GM08714 (cell line): ENCODE results near the gene TCF4.
A peak's percentile ranks its signal among the peaks of the same experiment; 100 is the strongest.

ENCODE experiments used
- H3K4me3 ChIP-seq: fragments of 200-500 bp; sonication (Bioruptor generic); 2 replicates; pipeline ENCODE4 v1.5.1; 2014; ENCODE audit warnings: mild to moderate bottlenecking, low read length, inconsistent platforms
- ZNF274 ChIP-seq: IDR thresholded peaks from 2 replicates; pipeline ENCODE4 v1.6.1; 2012; ENCODE audit warnings: mild to moderate bottlenecking, low read depth, low read length

TCF4 gene

DNA sequence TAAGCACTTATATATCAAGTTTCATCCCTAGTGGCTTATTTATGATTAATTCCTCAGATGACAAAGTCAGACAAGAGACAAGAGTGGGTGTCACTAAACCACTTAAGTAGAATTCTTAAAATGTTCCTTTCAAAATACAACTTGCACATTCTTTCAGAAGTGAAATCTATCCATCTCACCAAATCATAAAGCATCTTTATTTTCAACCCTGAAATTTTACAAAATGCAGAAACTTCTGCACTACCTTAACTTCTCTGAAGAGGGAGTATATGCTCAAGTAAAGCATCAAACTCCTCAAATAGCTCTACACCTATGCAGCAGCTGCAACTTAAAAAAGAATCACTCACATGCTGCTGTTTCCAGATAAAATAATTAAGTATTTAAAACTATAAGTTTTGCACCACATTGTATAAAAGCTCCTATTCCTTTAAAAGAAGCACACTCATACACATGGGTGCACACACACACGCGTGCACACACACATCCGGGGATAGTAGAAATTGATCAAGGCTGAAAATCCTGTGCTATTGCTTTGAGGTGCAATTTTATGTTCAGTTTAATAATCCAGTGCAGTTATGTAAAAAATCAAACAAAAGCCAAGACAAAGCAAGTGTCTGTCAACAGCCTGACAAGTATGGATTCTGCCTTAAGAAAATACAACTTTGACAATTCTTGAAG is 244.5 kb downstream of the TCF4 start:
- no peak for TF ChIP-seq ZNF274
- no peak overlapping the region for H3K4me3 ChIP-seq

DNA sequence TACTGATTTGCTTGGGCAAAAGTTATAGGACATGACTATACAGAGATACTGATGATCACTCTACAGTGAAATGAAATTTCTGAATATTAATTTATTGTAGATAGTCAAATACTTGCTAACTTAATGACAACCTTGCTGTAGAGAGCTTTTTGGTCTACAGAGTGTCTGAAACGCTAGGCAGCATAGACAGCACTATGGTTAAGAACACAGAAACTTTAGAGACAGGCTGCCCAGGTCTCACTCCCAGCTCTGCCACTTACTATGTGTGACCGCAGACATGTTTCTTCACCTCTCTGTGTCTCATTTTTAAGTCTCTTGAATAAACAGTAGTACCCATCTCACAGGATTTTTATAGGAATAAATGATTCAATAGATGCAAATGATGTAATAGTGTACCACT is 247.0 kb downstream of the TCF4 start:
- H3K4me3 ChIP-seq = no peak overlapping the region
- TF ChIP-seq ZNF274 = no peak

DNA sequence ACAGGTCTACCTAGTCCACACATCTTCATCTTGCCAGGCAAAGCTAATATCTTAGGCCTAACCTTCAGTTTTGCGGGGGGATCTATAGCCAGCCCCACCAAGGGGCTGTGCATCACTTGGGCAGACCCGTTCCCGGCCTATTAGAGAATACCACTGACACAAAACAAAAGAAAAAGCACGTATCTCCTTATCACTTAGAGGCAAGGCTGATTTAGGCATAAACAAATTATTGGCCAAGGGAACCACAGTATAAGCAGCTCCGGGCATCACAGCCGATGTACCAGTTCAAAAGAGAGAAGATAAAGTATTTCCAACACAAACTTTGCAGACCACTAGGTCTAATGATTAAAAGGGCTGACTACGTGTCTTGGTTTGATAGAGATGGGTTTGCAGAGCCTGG is 248.0 kb downstream of the TCF4 start:
- no peak for TF ChIP-seq ZNF274
- no peak overlapping the region for H3K4me3 ChIP-seq

DNA sequence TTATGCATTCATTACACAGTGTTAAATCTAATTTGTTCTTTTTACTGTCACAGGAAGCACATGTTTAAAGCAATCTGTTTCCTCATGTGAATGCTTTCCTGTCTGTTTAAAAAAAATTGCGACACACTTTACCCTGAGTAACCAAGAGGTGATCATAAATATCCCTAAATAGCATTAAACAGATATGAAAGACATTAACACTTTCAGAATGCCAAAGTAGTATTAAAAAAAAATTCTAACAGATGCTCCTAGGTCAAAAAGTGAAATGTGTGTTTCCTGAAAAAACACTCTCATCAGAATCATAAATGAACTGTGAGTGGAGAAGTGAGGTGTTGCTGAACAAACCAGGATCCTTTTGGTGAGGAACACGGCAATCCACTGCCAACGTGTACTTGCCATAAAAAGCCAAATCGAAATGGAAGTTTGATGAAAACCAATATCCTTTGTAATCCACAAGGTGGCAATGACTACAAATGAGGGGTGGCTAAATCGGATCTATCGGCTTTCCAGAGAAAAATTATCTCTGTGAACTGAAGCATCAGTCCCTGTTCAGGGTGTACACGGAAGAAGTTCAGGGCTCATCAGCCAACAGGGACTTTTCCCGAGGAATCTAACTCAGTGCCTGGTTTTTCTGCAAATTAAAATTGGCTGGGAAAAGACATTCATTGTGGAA is 248.9 kb downstream of the TCF4 start:
- no peak for TF ChIP-seq ZNF274
- H3K4me3 ChIP-seq = no peak overlapping the region; the same call in 1 of the 2 replicates

DNA sequence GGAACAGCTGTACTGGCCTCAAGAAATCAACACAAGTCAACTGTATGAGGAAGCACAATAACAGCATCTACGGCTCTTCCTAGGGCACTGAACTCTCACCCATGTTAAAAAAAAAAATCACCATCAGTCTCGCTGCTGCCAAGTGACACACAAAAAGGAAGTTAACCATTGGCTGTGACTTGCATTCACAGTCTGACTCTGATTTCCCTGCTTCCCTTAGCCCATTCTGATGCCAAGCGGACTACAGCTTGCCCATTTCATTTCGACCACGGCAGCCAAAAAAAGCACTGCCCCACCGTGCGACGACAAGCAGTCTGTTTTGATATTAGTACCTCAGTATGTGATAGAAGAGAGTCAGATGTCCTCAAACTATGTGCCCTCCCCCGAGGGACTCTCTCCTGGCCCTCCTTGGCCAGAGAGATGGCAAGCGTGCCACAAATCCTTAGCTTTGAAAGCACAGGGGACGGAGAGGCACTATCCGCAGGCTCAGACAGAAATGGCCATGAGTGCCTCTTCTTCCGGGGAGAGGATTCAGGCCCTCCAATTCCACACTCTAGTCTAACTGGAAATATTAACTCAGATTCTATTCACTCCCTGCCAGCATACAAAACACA is 250.0 kb downstream of the TCF4 start:
- no peak for TF ChIP-seq ZNF274

DNA sequence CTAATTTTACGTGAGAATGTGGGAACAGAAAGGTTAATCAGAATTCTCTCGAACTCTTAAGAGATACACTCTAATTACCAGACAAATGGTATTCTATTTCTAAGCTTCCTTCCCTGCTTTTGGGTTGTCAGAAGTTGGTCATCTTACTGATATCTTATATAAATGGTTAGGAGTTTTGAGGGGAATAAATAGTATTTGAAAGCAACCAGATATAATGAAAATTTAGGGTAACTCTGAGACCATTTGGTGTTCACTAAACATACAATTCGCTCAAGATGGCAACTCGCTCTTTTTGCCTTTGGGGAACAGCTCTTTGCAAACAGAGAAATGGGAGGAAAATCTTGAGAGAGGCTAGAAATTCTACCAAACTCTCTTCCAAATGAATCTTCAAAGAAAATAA is 250.9 kb downstream of the TCF4 start:
- no peak overlapping the region for H3K4me3 ChIP-seq
- no peak for TF ChIP-seq ZNF274

More for the DNA sequence above, 250.0 kb downstream of the TCF4 start:
- H3K4me3 ChIP-seq = no peak overlapping the region; the same call in 1 of the 2 replicates

DNA sequence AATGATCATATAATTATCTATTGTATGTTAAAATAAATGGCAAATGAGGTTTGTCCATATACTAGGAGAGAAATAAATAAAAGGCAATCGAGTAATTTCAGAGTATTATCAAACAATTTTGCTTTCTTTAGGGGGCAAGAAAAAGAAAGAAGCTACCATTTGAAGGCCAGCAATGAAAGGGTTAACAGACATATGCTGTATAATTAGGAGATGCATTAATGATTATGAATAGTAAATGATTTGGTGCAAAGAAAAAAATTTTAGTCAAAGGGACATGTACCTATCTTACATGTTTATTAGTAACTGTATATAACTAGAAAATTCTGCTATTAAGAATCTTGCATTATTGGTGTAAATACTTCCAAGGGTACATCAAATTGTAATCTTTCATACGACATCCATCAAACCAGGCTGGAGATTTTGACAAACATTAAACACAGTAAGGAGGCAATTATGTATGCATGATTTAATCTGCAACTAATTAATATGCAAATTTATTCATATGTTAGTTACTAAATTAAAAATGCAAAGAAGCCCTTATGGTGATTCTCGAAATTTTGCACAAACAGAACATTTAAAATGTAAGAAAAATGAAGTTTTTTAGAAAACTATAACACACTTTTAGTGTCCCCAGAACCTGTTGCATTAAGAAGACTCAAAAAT is 251.4 kb downstream of the TCF4 start:
- TF ChIP-seq ZNF274 = no peak
- H3K4me3 ChIP-seq = no peak overlapping the region

DNA sequence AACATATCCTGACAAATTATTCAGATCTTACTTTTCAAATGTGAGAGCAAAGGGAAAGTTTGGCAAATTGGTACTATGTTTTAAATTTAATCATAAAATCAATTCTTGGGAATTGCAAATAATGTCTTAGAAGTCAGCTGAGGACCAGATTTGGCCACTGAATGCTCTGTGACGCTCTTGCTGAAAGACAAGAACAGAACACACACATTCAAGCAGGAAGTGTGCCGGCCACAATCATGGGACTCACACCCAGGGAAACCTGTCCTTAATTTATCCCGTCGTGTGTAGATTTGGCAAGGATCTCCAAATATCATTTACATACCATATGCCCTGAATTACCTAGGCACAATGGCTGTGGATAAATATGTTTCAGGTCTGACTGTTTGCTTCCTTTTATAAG is 253.1 kb downstream of the TCF4 start:
- H3K4me3 ChIP-seq = no peak overlapping the region
- TF ChIP-seq ZNF274 = no peak

DNA sequence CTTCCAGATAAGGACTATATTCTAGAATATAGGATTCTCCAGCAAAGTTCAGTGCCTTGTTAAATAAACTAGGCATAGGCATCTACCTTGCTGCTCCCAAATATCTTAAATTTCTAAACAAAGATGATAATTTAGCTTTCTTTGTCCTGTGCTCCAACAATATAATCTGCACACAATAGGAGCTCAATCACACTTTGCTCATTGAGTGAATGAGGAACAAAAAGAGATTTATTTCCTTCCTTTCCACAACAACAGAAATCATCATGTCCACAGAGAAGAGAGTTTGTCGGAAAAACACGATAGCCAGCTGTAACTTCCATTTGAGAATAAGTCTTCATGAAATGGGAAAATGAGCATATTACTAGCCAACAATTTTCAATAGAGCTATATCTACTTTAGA is 256.7 kb downstream of the TCF4 start:
- H3K4me3 ChIP-seq = no peak overlapping the region
- no peak for TF ChIP-seq ZNF274

DNA sequence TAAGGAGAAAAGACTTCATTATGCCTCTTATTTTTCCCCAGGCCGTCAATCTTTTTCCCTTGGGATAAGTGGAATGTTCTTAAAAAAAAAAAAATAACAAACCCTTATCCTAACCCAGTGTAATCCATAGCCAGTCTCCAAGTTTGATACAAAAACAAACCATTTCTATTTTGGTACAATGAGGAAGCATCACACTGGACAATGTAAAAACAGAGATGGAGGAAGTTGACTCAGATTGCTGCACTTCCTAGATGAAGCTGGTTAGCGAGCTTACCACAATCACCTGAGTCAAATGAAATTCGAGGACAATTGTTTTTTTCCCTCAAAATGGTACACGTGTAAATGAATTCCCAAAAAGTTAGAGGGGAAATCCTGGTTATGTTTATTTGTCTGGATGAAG is 259.7 kb downstream of the TCF4 start:
- TF ChIP-seq ZNF274 = no peak
- no peak overlapping the region for H3K4me3 ChIP-seq

DNA sequence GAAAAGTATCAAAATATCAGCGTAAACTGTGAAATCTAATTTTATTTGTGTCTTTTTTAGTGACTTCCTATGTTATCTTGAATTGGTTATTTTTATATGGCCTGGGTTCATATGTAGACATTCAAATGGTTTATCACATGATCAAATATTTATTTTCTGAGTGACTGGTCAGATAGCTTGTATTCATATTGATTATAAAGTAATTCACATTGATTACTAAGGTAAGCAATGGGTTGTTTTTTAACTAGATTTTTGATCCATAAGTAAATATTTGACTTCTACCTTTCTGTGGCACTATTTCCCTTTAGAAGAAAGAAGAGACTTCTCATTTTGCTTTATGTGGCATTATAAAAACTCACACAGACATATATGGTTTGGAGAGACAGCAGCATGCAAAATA is 260.5 kb downstream of the TCF4 start:
- no peak for TF ChIP-seq ZNF274
- no peak overlapping the region for H3K4me3 ChIP-seq

DNA sequence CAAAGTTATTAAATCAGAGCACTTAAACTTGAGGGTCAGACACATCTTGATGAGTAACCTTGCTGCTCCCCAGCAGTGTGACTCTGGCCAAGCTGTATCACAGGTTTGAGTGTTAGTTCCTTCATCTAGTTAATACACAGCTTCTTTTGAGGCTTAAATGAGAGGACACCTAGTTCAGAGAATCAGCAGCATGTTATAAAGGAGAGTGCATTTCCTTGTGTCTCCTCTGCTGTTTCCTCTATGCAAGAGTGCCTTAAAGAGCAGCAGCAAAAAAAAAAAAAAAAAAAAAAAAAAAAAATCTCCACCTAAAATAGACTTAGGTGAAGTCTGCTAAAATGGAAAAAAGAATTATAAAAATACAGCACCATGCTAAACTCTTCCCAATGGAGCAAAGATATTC is 261.9 kb downstream of the TCF4 start:
- H3K4me3 ChIP-seq = no peak overlapping the region
- TF ChIP-seq ZNF274 = no peak

DNA sequence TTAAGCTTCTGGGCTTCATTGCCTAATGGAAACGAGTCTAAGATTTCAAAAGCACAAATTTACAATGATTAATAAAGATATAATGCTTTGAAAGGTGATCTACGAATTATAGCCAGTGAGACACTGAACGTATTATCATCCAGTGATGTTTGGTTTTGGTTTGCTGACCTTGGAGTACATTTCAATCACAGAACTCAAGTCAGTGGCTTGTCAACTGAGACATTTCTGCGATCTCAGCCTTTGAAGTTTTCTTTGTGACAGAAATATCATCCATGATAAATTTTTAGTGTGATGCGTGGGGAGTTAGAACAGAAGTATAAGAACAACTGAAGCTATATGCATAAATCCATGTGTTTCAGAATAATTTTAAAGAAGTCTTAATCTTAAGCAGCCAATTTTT is 263.8 kb downstream of the TCF4 start:
- TF ChIP-seq ZNF274 = no peak
- no peak overlapping the region for H3K4me3 ChIP-seq

DNA sequence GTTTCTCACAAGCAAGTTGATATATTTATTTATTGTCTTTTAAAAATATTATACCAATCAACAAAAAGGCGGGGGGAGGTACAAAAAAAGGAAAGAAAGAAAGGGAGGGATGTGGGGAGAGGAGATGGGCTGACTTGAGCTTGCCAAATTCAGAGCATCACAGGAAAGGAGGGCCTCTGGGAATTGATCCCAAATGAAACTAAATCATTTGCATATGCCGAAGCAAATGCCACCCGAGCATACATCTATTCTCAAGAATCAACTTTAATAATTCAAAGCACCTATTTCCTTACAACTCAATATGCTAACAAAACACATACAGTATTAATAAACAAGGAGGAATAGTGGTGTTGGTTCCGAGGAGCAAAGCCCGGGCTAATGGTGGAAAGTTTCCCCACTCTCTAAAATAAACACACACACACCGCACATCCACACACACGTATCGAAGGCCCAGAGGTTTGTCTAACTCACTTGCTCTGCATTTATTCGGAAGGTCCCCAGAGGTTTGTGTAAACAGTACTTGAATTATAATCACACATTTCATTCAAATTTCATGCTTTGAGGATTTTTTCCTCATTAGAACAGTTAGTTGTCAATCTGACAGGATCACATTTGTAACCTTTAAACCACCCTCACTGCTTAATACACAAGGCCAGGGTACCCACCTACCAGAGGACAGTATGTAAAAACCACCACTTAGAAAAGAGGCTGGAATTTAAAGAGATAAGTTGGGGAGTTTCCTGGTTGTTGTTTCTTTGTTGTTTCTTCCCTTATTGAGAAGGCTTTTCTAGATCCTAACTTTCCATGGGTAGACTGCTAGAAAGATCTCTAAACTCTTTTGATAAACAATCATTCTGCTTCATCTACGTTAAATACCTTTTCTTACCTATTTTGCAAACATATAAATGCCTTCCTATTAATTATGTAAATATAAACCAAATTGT is 264.7 kb downstream of the TCF4 start:
- TF ChIP-seq ZNF274 = no peak
- H3K4me3 ChIP-seq = peak overlapping the region; percentile 97; the same call in 1 of the 2 replicates
